Stimulated activated CD4-positive, alpha-beta T cell treated with anti-CD3 and anti-CD28 coated beads, Interleukin-1b, Interleukin-23, amount 100 ng/mL, for 48 hours (primary cell): Measurements from ENCODE around the gene FSIP1.

Experiments used
- DNase-seq: peaks from one replicate; pipeline ENCODE4 v3.0.0-alpha.2; 2020

FSIP1 gene

GRCh38 chr15:39580485-39581241 lies 202.0 kb downstream of the FSIP1 start, which contains the start of gene THBS1:
THBS1 (plus strand) TSS chr15:39581079; CDS start chr15:39581858, 779 bp downstream.
- DNase-seq = peak; percentile 34

DNA sequence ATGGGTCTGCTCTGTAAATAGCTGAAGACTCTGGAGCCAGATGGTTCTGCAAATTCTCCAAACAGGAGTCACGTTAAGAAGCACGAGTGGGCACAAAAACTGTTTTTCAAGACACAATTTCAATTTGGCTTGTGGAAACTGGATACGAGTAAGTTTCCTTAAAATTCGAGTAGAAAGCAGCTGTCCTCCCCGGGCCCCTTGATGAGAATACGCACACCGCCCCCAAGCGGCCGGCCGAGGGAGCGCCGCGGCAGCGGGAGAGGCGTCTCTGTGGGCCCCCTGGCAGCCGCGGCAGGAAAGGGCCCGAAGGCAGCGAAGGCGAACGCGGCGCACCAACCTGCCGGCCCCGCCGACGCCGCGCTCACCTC lies 202.5 kb downstream of the FSIP1 start:
- DNase-seq = peak; percentile 84

GRCh38 chr15:39579487-39580116 lies 203.0 kb downstream of the FSIP1 start:
- DNase-seq = no peak

DNA sequence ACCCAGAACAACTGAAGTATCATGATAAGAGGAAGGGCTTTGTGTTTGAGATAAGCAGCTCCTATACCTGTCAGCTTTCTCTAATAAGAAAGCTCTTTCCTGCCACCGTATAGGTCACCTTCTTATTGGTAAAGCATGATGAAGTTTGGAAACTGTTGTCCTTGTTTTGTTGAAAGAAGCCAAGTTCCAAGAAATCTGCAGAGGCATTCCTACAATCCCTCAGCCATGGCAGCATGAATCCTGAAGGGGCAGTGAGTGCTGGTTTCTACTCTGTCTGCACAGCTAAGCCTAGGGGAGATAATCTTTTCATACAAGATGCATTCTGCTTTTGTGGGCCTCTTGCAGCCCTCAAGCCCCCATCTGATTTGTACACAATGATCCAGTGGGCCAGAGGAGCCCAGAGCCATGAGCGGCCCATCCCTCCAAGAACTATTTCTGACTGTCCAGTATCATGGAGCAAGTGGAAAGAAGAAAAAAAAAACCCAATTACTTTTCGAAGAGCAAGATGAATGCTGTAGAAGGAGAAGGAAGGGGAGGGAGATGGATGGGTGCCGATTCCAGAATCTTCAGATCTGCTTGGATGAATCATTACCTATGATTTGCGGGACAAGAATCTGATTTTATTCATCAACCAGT lies 203.7 kb downstream of the FSIP1 start:
- DNase-seq = no peak

GRCh38 chr15:39575180-39575579 lies 207.5 kb downstream of the FSIP1 start:
- DNase-seq = no peak

- no peak for DNase-seq
These were observed 208.2 kb downstream of the FSIP1 start for GRCh38 chr15:39574427-39574826.

DNA sequence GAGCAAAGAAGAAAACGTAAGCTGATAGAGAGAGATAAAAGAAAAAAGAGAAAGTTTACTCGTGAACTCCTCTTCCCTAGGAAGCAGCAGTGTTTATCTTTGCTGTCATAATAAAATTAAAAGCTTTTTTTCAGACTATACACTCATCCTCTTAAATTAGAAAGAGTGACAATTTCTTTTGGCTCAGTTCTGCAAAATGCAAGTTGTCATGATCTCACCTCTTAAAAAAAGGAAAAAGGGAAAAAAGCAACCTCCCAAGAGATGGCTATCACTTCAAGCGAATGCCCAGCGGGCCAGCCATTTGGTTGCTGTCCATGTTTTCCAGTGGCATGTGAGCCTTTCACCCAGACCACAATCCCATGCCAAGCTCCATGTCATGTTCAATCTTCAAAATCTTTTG lies 208.8 kb downstream of the FSIP1 start:
- no peak for DNase-seq

DNA sequence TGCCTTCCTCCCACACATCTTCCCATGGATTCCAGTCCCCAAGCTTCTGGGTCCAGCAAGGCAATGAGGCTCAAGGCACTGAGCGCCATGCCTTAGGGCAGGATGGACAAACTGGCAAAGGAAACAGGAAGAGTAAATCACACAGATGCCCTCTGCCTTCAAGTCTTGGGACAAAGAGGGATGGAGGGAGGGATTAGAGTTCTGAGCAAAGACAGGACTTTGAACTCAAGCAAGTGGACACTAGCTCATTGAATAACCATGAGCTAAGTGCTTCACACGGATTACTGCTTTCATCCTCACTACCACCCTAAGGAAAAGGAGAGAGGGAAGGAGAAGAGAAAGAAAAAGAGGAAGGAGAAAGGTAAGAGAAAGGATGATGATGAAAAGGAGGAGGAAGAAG lies 209.4 kb downstream of the FSIP1 start:
- DNase-seq = no peak

- DNase-seq = no peak
These were observed 216.8 kb downstream of the FSIP1 start for GRCh38 chr15:39565851-39566250.

- DNase-seq = no peak
These were observed 217.5 kb downstream of the FSIP1 start for GRCh38 chr15:39564972-39565665.

DNA sequence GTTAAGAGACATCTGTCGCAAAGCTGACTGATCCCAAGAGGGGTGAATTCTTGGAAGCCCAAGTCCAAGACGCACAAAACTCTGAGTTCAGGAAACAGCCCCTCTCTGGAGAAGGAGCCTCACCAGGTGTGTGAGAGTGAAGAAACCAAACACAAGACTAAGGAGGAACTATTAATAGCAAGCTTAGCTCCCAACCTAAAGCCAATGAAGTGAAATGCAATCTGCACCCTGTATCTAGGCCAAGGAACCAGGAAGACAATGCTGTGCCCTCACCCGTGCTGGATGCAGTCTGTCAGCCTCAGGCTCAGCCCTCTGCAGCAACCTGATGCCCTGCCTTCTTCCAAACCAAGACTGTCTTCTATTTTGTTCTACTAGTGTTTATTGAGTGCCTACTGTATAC lies 224.2 kb downstream of the FSIP1 start:
- DNase-seq = no peak

GRCh38 chr15:39556461-39556860 lies 226.2 kb downstream of the FSIP1 start:
- DNase-seq = no peak

GRCh38 chr15:39555885-39556284 lies 226.8 kb downstream of the FSIP1 start:
- no peak for DNase-seq

GRCh38 chr15:39554746-39555387 lies 227.8 kb downstream of the FSIP1 start:
- no peak for DNase-seq

GRCh38 chr15:39553947-39554693 lies 228.5 kb downstream of the FSIP1 start:
- no peak for DNase-seq

DNA sequence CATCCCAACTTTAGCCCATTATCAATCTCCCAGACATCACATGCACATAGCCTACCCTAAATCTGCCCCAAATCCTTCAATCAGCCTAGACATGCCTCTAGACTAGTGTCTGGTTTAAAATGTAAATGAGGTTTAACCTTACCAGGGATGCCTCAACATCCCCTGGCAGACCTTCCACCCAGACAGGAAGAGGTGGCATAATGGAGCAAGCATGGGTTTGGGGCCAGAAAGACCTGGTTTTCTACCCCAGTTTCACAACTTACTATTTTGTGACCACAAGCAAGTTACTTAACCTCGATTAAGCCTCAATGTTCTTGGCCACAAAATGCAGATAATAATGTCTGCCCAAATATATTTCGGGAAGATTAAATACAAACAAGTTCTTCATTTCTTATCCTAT lies 230.1 kb downstream of the FSIP1 start:
- DNase-seq = no peak

DNA sequence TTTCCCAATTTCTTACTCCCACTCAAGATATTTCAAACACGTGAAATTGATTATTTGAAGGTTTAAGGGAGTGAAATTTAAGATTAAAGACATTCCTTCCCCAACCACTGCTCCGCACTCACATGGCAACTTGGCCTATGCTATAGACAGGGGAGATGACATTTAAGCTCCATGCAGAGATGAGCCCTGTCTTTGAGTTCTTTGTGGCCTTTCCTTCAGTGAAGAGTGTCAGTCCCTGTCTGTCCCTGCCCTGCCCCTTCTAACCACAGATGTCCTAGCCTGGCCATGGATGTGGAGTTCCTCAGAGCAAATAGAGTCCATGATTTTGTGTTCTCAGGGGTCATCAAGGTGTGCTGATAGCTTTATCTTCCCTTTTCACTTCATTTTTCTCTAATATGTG lies 231.2 kb downstream of the FSIP1 start:
- no peak for DNase-seq
